Epithelial cell of umbilical artery (primary cell): ENCODE data around the gene ORAI2. TPM values are rescaled to one million over a fixed set of nuclear protein-coding genes. Genes with fewer than 3 reads are reported as not detected.

Experiments used
- total RNA-seq: library from RNA; depleted of rRNA; stranded (reverse); fragments of >200 nt; gene quantifications from 2 replicates; pipeline ENCODE4 v1.2.3, GENCODE V29; 2014

Gene ORAI2
- total RNA-seq: 63.3 and 125 TPM in 2 replicates

DNA sequence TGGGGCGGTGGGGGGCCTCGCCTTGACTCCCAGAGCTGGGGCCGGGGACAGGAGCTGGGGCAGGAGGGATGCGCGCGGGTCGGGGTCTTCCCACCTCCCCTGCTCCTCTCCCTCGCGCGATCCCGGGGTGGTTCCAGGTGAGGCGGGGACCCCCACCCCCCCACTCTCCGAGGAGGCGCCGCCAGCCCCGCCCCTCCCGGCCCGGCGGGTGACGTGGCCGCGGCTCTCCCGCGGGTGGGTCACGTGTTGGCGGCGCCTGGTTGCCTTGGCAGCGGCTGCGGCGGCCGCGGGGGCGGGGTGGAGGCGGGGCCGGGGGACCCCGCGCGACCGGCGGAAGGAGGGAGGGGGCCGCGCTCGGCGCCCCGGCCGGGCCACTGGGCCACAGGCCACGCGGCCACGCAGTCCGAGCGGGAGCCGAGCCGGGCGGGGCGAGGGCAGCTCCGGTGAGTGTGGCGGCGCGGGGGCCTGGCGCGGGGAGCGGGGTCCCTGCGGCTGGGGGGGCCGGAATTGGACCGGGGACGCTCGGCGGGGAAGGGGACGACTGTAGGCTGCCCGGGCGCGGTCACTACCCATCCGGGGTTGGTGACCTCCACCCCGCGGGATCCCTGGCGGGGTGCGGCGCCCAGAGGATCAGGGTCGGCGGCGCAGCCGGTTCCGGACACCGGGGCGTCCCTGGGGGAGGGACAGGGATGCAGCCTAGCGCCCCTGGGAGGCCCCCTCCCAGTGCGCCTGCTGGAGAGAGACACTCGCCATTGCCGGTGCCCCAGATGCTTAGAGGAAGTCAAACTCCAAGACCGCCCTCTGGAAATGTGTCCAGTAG lies at the start of gene ORAI2:
Gene ORAI2 (plus strand): TSS at position 357 of the 820 bp plus-strand sequence. CDS start 5,382 bp downstream, outside the sequence.

DNA sequence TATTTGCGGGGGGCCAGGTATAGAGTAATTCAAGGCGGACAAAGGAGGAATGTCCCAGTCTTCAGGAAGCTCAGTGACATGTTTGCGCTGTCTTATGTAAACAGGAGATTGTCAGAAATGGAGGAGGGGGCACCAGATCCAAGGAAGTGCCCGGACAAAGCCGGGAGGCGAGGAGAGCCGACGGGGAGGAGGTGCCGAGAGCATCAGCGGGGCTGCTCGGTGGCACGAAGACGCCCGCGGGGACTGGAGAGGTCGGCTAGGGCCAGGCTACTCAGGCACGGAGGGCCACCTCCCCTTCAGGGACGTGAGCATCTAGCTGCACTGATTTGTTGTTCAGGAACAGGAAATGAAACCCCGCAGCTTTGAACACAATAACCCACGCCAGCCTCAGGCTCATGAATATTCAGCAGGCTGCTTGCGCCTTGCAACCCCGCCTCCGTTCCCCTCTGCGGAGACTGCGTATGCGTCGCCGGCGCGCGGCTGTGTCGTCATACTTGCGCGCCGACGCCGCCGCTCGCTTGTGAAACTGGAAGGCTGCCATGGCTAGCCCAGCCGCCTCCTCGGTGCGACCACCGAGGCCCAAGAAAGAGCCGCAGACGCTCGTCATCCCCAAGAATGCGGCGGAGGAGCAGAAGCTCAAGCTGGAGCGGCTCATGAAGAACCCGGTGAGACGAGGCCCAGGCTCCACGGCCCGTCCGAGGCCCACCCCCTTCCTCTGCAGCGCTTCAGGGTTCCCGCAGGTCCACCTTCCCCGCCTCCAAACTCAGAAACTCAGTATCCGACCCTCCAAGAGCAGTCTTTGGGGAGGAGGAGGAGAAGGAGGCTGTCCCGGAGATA lies 37.3 kb upstream of the ORAI2 start, which contains the start of gene PRKRIP1:
Gene PRKRIP1 (plus strand): TSS at position 491 of the 837 bp plus-strand sequence. CDS start 49 bp downstream, at position 540.

DNA sequence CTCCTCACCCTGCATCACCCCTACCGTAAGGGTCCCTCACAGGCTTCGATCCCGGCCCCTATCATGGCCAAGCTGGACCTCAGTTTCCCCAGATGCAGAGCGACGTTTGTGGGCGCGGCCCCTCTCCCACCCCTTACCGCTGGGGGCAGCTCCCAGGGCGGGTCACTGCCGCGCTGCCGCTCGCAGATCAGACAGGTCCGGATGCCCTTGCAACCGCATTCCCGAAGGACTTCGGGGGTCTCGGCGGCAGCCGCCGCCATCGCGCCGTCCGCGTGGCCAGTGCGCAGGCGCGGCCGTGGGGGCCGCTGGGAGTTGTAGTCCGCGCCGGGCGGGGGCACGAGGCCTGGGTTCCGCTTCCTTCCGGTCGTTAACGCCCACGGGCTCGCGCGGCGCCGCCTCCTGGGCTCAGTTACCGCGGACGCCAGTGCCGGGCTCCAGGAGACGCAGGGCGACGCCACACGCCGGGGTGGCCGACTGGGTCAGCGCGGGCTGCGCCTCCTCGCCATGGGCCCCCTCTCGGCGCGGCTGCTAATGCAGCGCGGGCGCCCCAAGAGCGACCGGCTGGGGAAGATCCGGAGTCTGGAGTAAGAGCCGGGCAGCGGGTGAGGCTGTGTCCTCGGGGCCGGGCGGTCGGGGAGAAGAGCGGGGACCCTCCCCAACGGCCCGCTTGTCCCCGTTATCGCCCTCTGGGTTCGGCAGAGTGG lies 31.4 kb downstream of the ORAI2 start, which contains the start of the genes ALKBH4 and LRWD1:
Gene ALKBH4 (minus strand): TSS at position 287 of the 704 bp plus-strand sequence. CDS start 27 bp downstream, at position 260.
Gene LRWD1 (plus strand): TSS at position 408 of the 704 bp plus-strand sequence. CDS start 97 bp downstream, at position 505.

DNA sequence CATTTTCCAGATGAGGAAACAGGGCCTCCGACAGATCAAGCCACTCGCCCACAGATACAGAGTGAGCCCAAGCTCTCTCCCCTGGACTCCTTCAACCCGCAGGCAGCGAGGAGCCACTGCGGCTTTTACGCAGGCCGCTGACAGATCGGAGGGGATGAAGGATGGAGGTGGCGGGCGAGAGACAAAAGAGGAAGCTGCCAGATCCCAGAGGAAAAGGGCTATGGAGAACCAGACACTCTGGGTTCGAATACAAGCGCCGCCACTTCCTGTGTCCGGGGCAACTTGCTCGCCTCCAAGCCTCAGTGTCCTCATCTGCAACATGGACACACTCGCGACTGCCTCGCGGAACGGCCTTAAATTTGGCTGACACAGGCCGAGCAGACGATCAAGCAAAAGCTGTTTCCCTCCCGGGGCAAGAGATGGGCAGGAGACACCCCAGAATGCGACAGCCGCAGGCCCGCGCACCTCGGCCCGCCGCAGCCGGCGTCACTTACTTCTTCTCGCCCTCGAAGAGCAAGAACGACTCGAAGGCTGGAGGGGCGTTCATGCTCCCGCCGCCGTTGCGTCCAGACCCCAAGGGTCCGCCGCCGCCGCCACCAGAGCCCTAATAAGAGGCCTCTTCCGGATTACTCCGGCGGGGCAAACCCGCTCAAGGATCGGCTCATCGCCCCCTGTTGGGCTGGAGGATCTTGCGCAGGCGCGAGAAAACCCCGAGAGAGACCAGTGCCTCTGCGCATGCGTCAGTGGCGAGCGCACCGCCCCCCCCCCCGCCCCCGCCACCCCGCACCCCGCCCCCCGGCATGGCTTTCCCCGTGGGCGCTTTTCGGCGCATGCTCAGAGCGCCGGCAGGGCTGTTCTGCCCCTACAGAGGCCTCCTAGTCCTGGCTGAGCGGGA lies 45.2 kb downstream of the ORAI2 start, which contains the start of gene POLR2J:
Gene POLR2J (minus strand): TSS at position 609 of the 895 bp plus-strand sequence. CDS start 62 bp downstream, at position 547.

Other genes starting within 250 kb of the ORAI2 start
- 1.4 and 2.3 TPM in 2 replicates for gene SH2B2, start 146.7 kb upstream of the ORAI2 start, total RNA-seq
- gene SPDYE6, start 77.1 kb upstream of the ORAI2 start, total RNA-seq: not detected in 2 replicates
- 10.4 and 18.5 TPM in 2 replicates for gene PRKRIP1, start 37.2 kb upstream of the ORAI2 start, total RNA-seq
- gene ALKBH4, start 31.3 kb downstream of the ORAI2 start, total RNA-seq: 12.0 and 13.0 TPM in 2 replicates
- gene LRWD1, start 31.4 kb downstream of the ORAI2 start, total RNA-seq: 31.3 and 33.8 TPM in 2 replicates
- 21.9 and 41.9 TPM in 2 replicates for gene POLR2J, start 45.3 kb downstream of the ORAI2 start, total RNA-seq
- gene RASA4B, start 84.2 kb downstream of the ORAI2 start, total RNA-seq: 0.65 and 3.2 TPM in 2 replicates
- gene UPK3BL2, start 110.1 kb downstream of the ORAI2 start, total RNA-seq: 0.65 and 1.1 TPM in 2 replicates
- gene SPDYE2, start 117.7 kb downstream of the ORAI2 start, total RNA-seq: not detected in 2 replicates
- 16.6 and 19.3 TPM in 2 replicates for gene POLR2J3, start 139.0 kb downstream of the ORAI2 start, total RNA-seq
- gene RASA4, start 183.2 kb downstream of the ORAI2 start, total RNA-seq: 4.9 and 9.9 TPM in 2 replicates
- gene UPK3BL1, start 209.2 kb downstream of the ORAI2 start, total RNA-seq: 1.9 and 3.0 TPM in 2 replicates
- not detected in 2 replicates for gene SPDYE2B, start 216.7 kb downstream of the ORAI2 start, total RNA-seq
- 1.9 and 2.9 TPM in 2 replicates for gene POLR2J2, start 238.1 kb downstream of the ORAI2 start, total RNA-seq